ENCODE results near the gene ECSCR.
A peak's percentile ranks its signal among the peaks of the same experiment; 100 is the strongest.
"Not testable (repeated sequence)": the region's sequence is repeated elsewhere in the genome, so short reads cannot be mapped to it uniquely, and the experiment has no call there.

Gene ECSCR

DNA sequence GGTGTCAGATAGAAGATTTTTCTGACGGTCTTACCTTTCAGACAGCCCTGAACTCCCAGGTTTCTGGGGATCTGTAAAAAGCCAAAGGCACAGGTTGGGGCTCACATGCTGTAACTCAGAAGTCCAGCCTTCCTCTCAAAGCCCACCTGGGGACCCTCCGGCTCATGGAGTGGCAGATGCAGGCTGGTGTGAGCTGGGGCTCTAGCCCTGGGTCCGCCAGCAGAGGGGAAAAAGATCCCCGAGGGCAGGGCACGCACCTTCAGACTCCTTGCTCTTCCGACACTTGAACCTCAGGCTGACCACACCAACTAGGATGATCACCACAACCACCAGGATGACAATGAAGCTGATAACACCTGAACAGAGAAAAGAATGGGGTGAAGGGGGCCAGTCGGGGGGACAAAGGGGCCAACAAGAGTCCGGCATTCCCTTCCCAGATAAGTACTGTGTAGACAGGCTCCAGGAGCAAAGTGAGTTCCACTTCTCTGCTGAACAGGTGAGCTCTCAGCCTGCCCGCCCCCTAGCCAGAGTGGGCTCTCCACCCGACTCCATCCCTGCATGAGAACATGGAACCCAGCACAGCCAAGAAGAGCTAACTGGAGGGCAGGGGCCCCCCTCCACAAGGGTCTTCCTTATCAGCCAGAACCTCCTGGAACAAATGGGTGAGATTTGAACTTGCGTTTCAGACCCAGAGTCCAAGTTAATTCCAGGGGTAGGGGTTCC lies 7.8 kb downstream of the ECSCR start:
- no peaks in the 10 kb centered on the region for H3K36me3 ChIP-seq (ENCODE audit: insufficient read depth, low read depth, low read length)
- no peak overlapping the region for H3K27ac ChIP-seq (ENCODE audit: low read length)
- H3K9me3 ChIP-seq (ENCODE audit: insufficient read depth, low read depth, low read length), result no peaks in the 10 kb centered on the region
- H3K4me1 ChIP-seq (ENCODE audit: insufficient read depth, low read length), result no peaks in the 10 kb centered on the region
- H3K9ac ChIP-seq (ENCODE audit: low read depth, low read length), result no peak overlapping the region
- H3K27me3 ChIP-seq (ENCODE audit: insufficient read depth, low read length), result no peaks in the 10 kb centered on the region
- no peak overlapping the region for H3K4me3 ChIP-seq (ENCODE audit: low read length)

DNA sequence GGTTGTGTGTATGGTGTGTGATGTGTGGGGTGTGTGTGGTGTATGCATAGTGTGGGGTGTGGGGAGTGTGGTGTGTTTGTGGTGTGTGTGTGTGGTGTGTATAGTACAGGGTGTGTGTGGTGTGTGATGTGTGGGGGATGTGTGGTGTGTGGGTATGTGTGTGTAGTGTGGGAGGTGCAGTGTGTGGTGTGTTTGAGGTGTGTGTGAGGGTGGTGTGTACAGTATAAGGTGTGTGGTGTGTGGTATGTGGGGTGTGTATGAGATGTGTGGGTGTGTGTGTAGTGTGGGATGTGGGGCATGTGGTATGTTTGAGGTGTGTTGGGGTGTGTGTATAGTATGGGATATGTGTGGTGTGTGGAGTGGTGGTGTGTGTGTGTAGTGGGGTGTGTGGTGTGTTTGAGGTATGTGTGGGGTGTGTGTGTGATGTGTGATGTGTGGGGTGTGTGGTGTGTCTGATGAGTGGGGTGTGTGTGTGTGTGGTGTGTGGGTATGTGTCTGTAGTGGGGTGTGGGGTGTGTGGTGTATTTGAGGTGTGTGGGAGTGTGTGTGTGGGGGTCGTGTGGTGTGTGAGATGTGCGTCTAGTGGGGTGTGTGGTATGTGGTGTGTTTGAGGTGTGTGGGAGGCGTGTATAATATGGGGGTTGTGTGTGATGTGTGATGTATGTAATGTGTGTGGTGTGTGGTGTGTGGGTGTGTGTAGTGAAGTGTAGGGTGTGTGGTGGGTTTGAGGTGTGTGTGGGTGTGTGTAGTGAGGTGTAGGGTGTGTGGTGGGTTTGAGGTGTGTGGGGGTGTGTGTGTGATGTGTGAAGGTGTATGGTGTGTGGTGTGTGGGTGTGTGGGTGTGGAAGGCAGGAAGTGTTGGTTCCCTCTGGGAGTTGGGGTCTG lies 8.6 kb downstream of the ECSCR start:
- Histone ChIP-seq H3K9me3 (ENCODE audit: insufficient read depth, low read depth, low read length) (no peaks in the 10 kb centered on the region), H3K27ac (ENCODE audit: low read length) (no peak overlapping the region), H3K4me1 (ENCODE audit: insufficient read depth, low read length) (no peaks in the 10 kb centered on the region), H3K27me3 (ENCODE audit: insufficient read depth, low read length) (no peaks in the 10 kb centered on the region), H3K4me3 (ENCODE audit: low read length) (no peak overlapping the region), H3K9ac (ENCODE audit: low read depth, low read length) (no peak overlapping the region), H3K36me3 (ENCODE audit: insufficient read depth, low read depth, low read length) (no peaks in the 10 kb centered on the region)

DNA sequence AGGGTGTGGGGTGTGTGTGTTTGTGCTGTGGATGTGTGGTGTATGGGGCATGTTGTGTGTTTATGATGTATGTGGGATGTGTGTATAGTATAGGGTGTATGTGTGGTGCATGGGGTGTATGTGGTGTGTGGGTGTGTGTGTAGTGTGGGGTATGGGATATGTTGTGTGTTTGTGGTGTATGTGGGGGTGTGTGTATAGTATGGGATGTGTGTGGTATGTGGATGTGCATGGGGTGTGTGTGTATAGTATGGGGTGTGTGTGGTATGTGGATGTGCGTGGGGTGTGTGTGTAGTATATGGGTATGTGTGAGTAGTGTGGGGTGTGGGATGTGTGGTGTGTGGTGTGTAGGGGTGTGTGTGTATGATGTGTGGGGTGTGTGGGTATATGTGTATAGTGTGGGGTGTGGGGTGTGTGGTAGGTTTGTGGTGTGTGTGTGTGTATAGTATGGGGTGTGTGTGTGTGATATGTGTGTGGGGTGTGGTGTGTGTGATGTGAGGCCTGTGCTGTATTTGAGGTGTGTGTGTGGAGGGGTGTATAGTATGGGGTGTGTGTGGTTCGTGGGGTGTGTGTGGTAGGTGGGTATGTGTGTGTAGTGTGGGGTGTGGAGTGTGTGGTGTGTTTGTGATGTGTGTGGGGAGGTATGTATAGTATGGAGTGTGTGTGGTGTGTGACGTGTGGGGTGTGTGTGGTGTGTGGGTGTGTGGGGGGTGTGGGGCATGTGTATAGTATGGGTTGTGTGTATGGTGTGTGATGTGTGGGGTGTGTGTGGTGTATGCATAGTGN lies 10.5 kb downstream of the ECSCR start:
- Histone ChIP-seq H3K4me1 (ENCODE audit: insufficient read depth, low read length) (no peaks in the 10 kb centered on the region), H3K4me3 (ENCODE audit: low read length) (no peak overlapping the region), H3K36me3 (ENCODE audit: insufficient read depth, low read depth, low read length) (no peaks in the 10 kb centered on the region), H3K9me3 (ENCODE audit: insufficient read depth, low read depth, low read length) (no peaks in the 10 kb centered on the region), H3K9ac (ENCODE audit: low read depth, low read length) (no peak overlapping the region), H3K27me3 (ENCODE audit: insufficient read depth, low read length) (no peaks in the 10 kb centered on the region), H3K27ac (ENCODE audit: low read length) (no peak overlapping the region)

DNA sequence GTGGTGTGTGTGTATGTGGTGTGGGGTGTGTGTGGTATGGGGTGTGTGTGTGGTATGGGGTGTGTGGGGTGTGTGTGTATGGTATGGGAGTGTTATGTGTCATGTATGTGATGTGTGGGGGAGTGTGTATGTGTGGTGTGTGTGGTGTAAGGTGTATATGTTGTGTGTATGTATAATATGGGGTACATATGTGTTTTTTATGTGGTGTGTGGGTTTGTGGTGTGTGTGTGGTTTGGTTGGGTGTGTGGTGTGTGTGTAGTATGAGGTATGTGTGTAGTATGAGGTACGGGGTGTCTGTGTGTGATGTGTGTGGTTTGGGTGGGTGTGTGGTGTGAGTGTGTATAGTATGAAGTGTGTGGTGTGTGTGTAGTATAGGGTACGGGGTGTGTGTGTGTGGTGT lies 11.4 kb downstream of the ECSCR start:
- no peaks in the 10 kb centered on the region for H3K27me3 ChIP-seq (ENCODE audit: insufficient read depth, low read length)
- H3K9ac ChIP-seq (ENCODE audit: low read depth, low read length), result no peak overlapping the region
- H3K9me3 ChIP-seq (ENCODE audit: insufficient read depth, low read depth, low read length), result no peaks in the 10 kb centered on the region
- H3K4me3 ChIP-seq (ENCODE audit: low read length), result no peak overlapping the region
- no peaks in the 10 kb centered on the region for H3K4me1 ChIP-seq (ENCODE audit: insufficient read depth, low read length)
- H3K27ac ChIP-seq (ENCODE audit: low read length), result no peak overlapping the region
- H3K36me3 ChIP-seq (ENCODE audit: insufficient read depth, low read depth, low read length), result no peaks in the 10 kb centered on the region

DNA sequence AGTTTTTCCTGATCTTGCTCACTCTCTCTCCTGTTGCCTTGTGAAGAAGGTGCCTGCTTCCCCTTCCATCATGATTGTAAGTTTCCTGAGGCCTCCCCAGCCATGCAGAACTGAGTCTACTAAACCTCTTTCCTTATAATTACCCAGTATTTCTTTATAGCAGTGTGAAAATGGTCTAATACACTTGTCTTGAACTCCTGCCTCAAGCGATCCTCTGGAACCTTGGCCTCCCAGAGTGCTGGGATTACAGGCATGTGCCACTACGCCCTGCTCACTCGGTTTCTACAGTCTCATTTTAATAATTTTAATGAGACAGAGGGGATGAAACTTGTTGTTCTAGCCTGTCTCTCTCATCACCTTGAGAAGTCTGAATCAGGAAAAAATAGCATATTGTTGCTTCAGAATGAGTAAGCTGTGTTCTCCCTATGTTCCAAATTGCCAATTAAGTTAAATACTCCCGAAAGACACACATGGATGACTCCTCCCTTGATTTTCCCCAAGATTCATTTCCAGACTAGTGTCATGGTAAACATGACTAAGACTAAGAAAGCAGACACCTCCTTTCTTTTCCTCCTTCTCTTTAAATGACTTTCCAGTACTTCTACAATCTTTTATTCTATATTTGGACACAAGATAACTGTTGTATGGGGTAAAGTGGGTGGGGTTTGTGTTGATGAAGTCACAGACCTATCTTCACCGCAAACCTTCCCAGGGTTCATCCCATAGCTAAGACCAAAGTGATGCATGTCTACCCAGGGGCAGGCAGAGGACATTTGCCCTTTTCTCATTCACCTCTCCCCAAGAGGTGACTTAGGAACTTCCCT lies 15.4 kb downstream of the ECSCR start:
- H3K4me3 ChIP-seq (ENCODE audit: low read length), result no peak overlapping the region
- no peaks in the 10 kb centered on the region for H3K36me3 ChIP-seq (ENCODE audit: insufficient read depth, low read depth, low read length)
- H3K27me3 ChIP-seq (ENCODE audit: insufficient read depth, low read length), result no peaks in the 10 kb centered on the region
- no peaks in the 10 kb centered on the region for H3K9me3 ChIP-seq (ENCODE audit: insufficient read depth, low read depth, low read length)
- H3K9ac ChIP-seq (ENCODE audit: low read depth, low read length), result no peak overlapping the region
- no peaks in the 10 kb centered on the region for H3K4me1 ChIP-seq (ENCODE audit: insufficient read depth, low read length)
- H3K27ac ChIP-seq (ENCODE audit: low read length), result no peak overlapping the region

DNA sequence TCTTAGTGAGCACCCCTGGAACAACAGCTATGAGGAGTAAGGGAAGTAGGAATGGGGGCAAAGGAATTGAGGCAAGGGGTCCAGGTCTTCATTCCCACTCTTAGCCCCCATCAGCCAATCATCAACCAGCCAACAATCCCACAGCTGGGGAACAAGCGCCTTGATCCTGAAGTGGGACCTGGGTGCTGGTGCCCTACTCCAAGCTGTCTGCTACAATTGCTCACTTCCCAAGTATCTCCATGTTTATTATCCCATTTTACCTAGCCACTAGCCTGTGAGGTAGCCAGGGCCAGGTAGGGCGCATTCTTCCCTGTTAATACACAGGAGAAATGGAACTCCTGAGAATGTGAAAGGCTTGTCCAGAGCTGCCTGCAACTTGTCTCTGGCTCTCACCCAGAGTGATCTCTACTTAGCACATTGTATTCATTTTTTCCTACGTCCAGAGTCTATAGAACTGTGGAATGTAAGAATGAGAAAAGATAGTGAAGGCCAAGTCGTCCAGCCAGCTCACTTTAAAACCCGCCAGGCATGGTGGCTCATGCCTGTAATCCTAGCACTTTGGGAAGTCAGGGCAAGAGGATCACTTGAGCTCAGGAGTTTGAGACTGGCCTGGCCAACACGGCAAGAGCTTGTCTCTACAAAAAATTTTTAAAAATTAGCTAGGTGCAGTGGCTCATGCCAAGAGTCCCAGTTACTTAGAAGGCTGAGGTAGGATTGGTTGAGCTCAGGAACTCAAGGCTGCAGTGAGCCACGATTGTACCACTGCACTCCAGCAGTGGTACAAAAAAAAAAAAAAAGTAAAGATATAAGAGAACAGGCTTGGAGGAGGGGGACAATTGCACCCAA lies 17.0 kb downstream of the ECSCR start:
- Histone ChIP-seq H3K4me1 (ENCODE audit: insufficient read depth, low read length) (no peaks in the 10 kb centered on the region), H3K9me3 (ENCODE audit: insufficient read depth, low read depth, low read length) (no peaks in the 10 kb centered on the region), H3K9ac (ENCODE audit: low read depth, low read length) (no peak overlapping the region), H3K27ac (ENCODE audit: low read length) (no peak overlapping the region), H3K4me3 (ENCODE audit: low read length) (no peak overlapping the region), H3K36me3 (ENCODE audit: insufficient read depth, low read depth, low read length) (no peaks in the 10 kb centered on the region), H3K27me3 (ENCODE audit: insufficient read depth, low read length) (no peaks in the 10 kb centered on the region)

DNA sequence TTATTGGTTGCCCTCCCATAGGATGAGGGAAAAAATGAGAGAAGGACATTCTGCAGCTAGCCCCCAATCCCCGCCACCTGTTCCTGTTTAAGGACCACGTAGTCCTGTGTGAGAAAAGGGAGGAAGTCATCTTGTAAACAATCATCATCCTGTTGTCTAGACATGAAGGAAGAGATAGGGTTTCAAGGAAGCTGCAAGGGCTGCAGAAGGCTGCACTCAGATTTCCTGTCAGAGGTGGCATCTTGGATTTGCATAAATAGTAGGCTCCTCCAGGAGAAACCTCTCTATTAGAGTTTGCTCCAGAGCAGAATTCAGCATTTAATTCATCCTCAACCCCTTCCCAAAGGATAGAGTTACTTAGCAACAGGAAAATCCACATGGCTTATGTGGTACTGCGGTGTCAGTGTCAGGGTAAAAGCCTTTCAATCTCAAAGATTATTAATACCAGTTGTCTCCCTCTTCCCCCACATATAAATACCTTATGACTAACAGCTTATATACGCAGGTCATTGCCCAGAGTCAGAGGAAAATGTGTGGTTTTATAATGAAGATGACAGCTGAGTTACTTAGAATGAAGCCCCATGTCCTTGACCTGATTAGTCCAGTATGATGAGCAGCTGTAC lies 18.6 kb downstream of the ECSCR start:
- H3K4me3 ChIP-seq (ENCODE audit: low read length), result no peak overlapping the region
- H3K9me3 ChIP-seq (ENCODE audit: insufficient read depth, low read depth, low read length), result no peaks in the 10 kb centered on the region
- H3K36me3 ChIP-seq (ENCODE audit: insufficient read depth, low read depth, low read length), result no peaks in the 10 kb centered on the region
- H3K4me1 ChIP-seq (ENCODE audit: insufficient read depth, low read length), result peaks cover 4% of the 10 kb centered on the region; the same call in 1 of the 2 replicates
- H3K9ac ChIP-seq (ENCODE audit: low read depth, low read length), result no peak overlapping the region
- H3K27me3 ChIP-seq (ENCODE audit: insufficient read depth, low read length), result no peaks in the 10 kb centered on the region
- H3K27ac ChIP-seq (ENCODE audit: low read length), result no peak overlapping the region

DNA sequence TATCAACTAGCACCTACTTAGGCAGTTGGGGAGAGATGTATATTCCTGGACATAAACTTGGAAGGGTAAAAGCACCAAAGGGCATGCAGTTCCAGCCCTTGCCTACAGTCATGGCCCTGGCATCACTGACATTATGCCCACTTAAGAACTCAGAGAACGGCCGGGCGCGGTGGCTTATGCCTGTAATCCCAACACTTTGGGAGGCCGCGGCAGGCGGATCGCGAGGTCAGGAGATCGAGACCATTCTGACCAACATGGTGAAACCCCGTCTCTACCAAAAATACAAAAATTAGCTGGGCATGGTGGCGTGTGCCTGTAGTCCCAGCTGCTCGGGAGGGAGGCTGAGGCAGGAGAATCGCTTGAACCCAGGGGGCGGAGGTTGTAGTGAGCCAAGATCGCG lies 22.1 kb downstream of the ECSCR start:
- not testable (repeated sequence) for H3K9me3 ChIP-seq (ENCODE audit: insufficient read depth, low read depth, low read length); H3K27me3 ChIP-seq (ENCODE audit: insufficient read depth, low read length); H3K36me3 ChIP-seq (ENCODE audit: insufficient read depth, low read depth, low read length); H3K4me3 ChIP-seq (ENCODE audit: low read length); H3K27ac ChIP-seq (ENCODE audit: low read length); H3K9ac ChIP-seq (ENCODE audit: low read depth, low read length); H3K4me1 ChIP-seq (ENCODE audit: insufficient read depth, low read length)

DNA sequence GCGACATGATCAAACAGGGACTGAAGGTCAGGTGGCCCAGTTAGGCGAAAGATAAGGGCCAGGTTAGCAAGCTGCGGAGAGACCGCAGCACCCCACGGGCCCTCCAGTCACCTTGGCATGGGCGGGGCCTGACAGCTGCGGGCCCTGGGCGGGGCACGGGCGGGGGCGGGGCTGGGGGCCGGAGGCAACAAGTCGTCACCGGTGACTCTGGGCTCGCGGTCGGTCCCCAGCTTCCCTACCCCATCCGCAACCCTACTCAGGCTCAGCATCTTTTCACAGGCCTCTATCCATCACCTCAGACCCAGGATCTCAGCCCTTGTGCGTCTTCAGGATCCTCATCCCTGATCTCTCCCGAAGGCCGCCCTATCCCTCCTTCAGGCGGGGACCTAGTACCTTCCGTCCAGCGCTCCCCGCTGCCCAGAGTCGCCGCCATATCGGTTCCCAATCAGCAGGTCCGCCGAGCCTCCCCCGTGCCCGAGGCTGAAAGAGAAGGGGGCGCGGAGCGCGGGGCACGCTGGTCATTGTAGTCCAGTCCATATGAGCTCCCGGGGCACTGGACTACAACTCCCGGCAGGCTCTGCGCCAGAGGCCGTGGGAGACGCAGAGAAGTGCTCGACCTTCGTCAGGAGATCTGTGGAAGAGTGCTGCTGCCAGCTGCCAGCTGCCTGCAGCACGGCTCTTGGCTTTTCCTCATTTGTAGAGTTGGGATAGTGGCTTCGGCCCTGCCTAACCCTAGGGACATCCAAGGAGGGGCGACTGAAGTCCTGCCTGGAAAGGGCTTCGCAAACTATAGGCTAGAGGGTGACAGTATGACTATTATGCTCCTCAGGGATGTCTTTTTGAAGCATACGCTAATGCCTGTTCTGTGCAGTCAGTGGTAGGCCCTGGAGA lies 23.3 kb downstream of the ECSCR start, which contains the start of gene DNAJC18:
DNAJC18 (minus strand) TSS at position 513 of the 891 bp plus-strand sequence; CDS start at position 433, 80 bp downstream.
- Histone ChIP-seq H3K4me3 (ENCODE audit: low read length) (peak within 1 kb of the TSS; percentile 94), H3K4me1 (ENCODE audit: insufficient read depth, low read length) (peaks cover 7% of the 10 kb centered on the region; the same call in 1 of the 2 replicates), H3K27me3 (ENCODE audit: insufficient read depth, low read length) (no peaks in the 10 kb centered on the region), H3K9ac (ENCODE audit: low read depth, low read length) (peak within 1 kb of the TSS; percentile 96), H3K9me3 (ENCODE audit: insufficient read depth, low read depth, low read length) (no peaks in the 10 kb centered on the region), H3K27ac (ENCODE audit: low read length) (no peak within 1 kb of the TSS), H3K36me3 (ENCODE audit: insufficient read depth, low read depth, low read length) (peaks cover 6% of the 10 kb centered on the region; the same call in 1 of the 2 replicates)
